ENCODE results near the gene ENKUR.

DNA sequence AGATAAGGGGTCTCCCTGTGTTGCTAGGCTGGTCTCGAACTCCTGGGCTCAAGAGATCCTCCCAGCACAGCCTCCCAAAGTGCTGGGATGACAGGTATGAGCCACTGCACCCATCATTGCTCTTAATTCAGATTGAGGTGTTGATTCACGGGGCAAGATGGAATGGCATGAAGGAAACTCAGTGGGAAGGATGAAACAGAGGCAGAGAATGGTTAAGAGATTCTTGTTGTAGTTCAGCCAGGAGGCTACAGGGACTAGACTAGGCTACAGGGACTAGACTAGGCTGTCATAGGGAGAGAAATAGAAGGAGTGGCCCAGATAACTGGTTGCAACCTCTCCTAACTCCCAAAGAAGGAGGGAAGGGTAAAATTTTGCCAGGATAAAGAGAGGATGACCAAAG, 48.4 kb upstream of the ENKUR start:
- TF ChIP-seq, protein P1, sequence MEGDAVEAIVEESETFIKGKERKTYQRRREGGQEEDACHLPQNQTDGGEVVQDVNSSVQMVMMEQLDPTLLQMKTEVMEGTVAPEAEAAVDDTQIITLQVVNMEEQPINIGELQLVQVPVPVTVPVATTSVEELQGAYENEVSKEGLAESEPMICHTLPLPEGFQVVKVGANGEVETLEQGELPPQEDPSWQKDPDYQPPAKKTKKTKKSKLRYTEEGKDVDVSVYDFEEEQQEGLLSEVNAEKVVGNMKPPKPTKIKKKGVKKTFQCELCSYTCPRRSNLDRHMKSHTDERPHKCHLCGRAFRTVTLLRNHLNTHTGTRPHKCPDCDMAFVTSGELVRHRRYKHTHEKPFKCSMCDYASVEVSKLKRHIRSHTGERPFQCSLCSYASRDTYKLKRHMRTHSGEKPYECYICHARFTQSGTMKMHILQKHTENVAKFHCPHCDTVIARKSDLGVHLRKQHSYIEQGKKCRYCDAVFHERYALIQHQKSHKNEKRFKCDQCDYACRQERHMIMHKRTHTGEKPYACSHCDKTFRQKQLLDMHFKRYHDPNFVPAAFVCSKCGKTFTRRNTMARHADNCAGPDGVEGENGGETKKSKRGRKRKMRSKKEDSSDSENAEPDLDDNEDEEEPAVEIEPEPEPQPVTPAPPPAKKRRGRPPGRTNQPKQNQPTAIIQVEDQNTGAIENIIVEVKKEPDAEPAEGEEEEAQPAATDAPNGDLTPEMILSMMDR (IDR thresholded peaks at IDR 0.05) = no peak
- TF ChIP-seq POLR2AphosphoS5 (IDR thresholded peaks at IDR 0.05) (no peak), POLR2A (IDR thresholded peaks at IDR 0.05) (no peak)

Measured in gastroesophageal sphincter (tissue), 3 donors.